GM12878 (cell line): ENCODE results near the gene IL17RB.

Source experiments
- CTCF ChIP-seq, 3 experiments: IDR thresholded peaks in 2 of 3; conservative IDR thresholded peaks in 1 of 3; 2 replicates each; pipeline ENCODE4 v1.5.1; 2011; ENCODE audit warnings: low read depth in 3 of 3, low read length in 3 of 3, mild to moderate bottlenecking in 3 of 3, control low read depth in 2 of 3, moderate library complexity in 2 of 3, inconsistent platforms in 1 of 3, mixed read lengths in 1 of 3; ENCODE audit not compliant: control insufficient read depth in 2 of 3, insufficient read depth in 1 of 3; ENCODE audit errors: extremely low read depth in 1 of 3
- MAX ChIP-seq: IDR thresholded peaks from 2 replicates; pipeline ENCODE4 v1.6.1; 2012; ENCODE audit warnings: low read depth, low read length, improper control_type of control experiment
- NFYB ChIP-seq: IDR thresholded peaks from 2 replicates; pipeline ENCODE4 v1.6.1; 2011; ENCODE audit warnings: low read depth, mild to moderate bottlenecking, low read length, improper control_type of control experiment, moderate library complexity; ENCODE audit not compliant: insufficient read depth
- POLR2A ChIP-seq: IDR thresholded peaks from 2 replicates; pipeline ENCODE4 v1.6.1; 2011; ENCODE audit warnings: low read depth, mild to moderate bottlenecking, low read length
- RFX5 ChIP-seq: IDR thresholded peaks from 2 replicates; pipeline ENCODE4 v1.6.1; 2011; ENCODE audit warnings: low read depth, low read length, improper control_type of control experiment

GRCh38 chr3:53812434-53812833, 33.9 kb upstream of the IL17RB start:
- TF ChIP-seq NFYB (no peak), RFX5 (no peak), POLR2A (no peak), CTCF (IDR thresholded peaks at IDR 0.05 in 2 of 3, conservative IDR thresholded peaks at IDR 0.05 in 1 of 3; ENCODE audit: control insufficient read depth in 2 of 3, extremely low read depth in 1 of 3, insufficient read depth in 1 of 3, low read depth in 3 of 3, low read length in 3 of 3) (peak in 2 of 3 experiments; percentile 17 to 20; a peak in 2 of 6 replicates), MAX (no peak)
